CMK (cell line): ENCODE results near the gene WDR47.
"Not testable (repeated sequence)": the region's sequence is repeated elsewhere in the genome, so short reads cannot be mapped to it uniquely, and the experiment has no call there.

Experiments used
- DNase-seq: peaks from one replicate; pipeline ENCODE4 v3.0.0-alpha.2; 2010; ENCODE audit warnings: low read depth

Gene WDR47

GRCh38 chr1:109052145-109052544, 10.2 kb upstream of the WDR47 start:
- DNase-seq: not testable (repeated sequence)

GRCh38 chr1:109050228-109050995, 8.5 kb upstream of the WDR47 start:
- no peak for DNase-seq

- DNase-seq: no peak
These were observed 6.4 kb upstream of the WDR47 start for GRCh38 chr1:109048335-109048734.

- DNase-seq: no peak
These were observed 5.4 kb upstream of the WDR47 start for GRCh38 chr1:109047339-109047738.

- no peak for DNase-seq
These were observed 4.8 kb upstream of the WDR47 start for GRCh38 chr1:109046671-109047070.

GRCh38 chr1:109045595-109045994, 3.7 kb upstream of the WDR47 start:
- DNase-seq: no peak

GRCh38 chr1:109040989-109041620, 797 bp downstream of the WDR47 start:
- DNase-seq: peak; percentile 52

- no peak for DNase-seq
These were observed 1.3 kb downstream of the WDR47 start for GRCh38 chr1:109040627-109040988.

GRCh38 chr1:109034382-109034781, 7.5 kb downstream of the WDR47 start:
- DNase-seq: no peak

- DNase-seq: not testable (repeated sequence)
These were observed 12.4 kb downstream of the WDR47 start for GRCh38 chr1:109029493-109029892.

- no peak for DNase-seq
These were observed 14.1 kb downstream of the WDR47 start for GRCh38 chr1:109027841-109028240.

GRCh38 chr1:109025694-109026093, 16.2 kb downstream of the WDR47 start:
- no peak for DNase-seq

GRCh38 chr1:109024646-109025045, 17.3 kb downstream of the WDR47 start:
- DNase-seq: no peak

GRCh38 chr1:109020693-109021257, 21.1 kb downstream of the WDR47 start:
- DNase-seq: no peak

- DNase-seq: not testable (repeated sequence)
These were observed 24.2 kb downstream of the WDR47 start for GRCh38 chr1:109017719-109018118.

GRCh38 chr1:109017134-109017533, 24.8 kb downstream of the WDR47 start:
- DNase-seq: no peak

- no peak for DNase-seq
These were observed 30.6 kb downstream of the WDR47 start for GRCh38 chr1:109011335-109011734.

GRCh38 chr1:108996622-108997021, 45.3 kb downstream of the WDR47 start:
- not testable (repeated sequence) for DNase-seq

- DNase-seq: no peak
These were observed 58.8 kb downstream of the WDR47 start for GRCh38 chr1:108983114-108983513.

GRCh38 chr1:108976658-108977057, 65.2 kb downstream of the WDR47 start:
- DNase-seq: no peak

GRCh38 chr1:108972951-108973350, 69.0 kb downstream of the WDR47 start:
- no peak for DNase-seq

GRCh38 chr1:108969346-108969745, 72.6 kb downstream of the WDR47 start:
- no peak for DNase-seq

- DNase-seq: peak; percentile 68
These were observed 78.7 kb downstream of the WDR47 start, which contains the start of gene CLCC1 for GRCh38 chr1:108963052-108963686. CLCC1 (minus strand) TSS chr1:108963484; CDS start chr1:108950437, 13,047 bp downstream.
